ENCODE measurements around the gene MYH13.

MYH13 gene

GRCh38 chr17:10317543-10317834, 55.3 kb downstream of the MYH13 start:
- H3K9me3 ChIP-seq (ENCODE audit: low read length), result no peaks in the 10 kb centered on the region
- no peaks in the 10 kb centered on the region for H3K4me1 ChIP-seq (ENCODE audit: insufficient read depth, low read length)
- H3K9ac ChIP-seq (ENCODE audit: low read length), result no peak overlapping the region
- H3K4me3 ChIP-seq (ENCODE audit: low read depth in 1 of 2, low read length in 2 of 2), result no peak overlapping the region
- no peak overlapping the region for H3K27ac ChIP-seq (ENCODE audit: low read depth, low read length)
- no peaks in the 10 kb centered on the region for H3K27me3 ChIP-seq (ENCODE audit: control insufficient read depth in 1 of 2, insufficient read depth in 2 of 2, low read length in 2 of 2)
- no peaks in the 10 kb centered on the region for H3K36me3 ChIP-seq (ENCODE audit: insufficient read depth, low read length)

- Histone ChIP-seq H3K27ac (ENCODE audit: low read depth, low read length) (no peak overlapping the region), H3K27me3 (ENCODE audit: control insufficient read depth in 1 of 2, insufficient read depth in 2 of 2, low read length in 2 of 2) (no peaks in the 10 kb centered on the region), H3K9me3 (ENCODE audit: low read length) (no peaks in the 10 kb centered on the region), H3K4me1 (ENCODE audit: insufficient read depth, low read length) (no peaks in the 10 kb centered on the region), H3K36me3 (ENCODE audit: insufficient read depth, low read length) (no peaks in the 10 kb centered on the region), H3K9ac (ENCODE audit: low read length) (no peak overlapping the region), H3K4me3 (ENCODE audit: low read depth in 1 of 2, low read length in 2 of 2) (no peak overlapping the region)
These were observed 55.8 kb downstream of the MYH13 start for GRCh38 chr17:10316801-10317542.

GRCh38 chr17:10314329-10314728, 58.5 kb downstream of the MYH13 start:
- no peaks in the 10 kb centered on the region for H3K36me3 ChIP-seq (ENCODE audit: insufficient read depth, low read length)
- no peaks in the 10 kb centered on the region for H3K4me1 ChIP-seq (ENCODE audit: insufficient read depth, low read length)
- H3K27me3 ChIP-seq (ENCODE audit: control insufficient read depth in 1 of 2, insufficient read depth in 2 of 2, low read length in 2 of 2), result no peaks in the 10 kb centered on the region
- no peak overlapping the region for H3K27ac ChIP-seq (ENCODE audit: low read depth, low read length)
- H3K4me3 ChIP-seq (ENCODE audit: low read depth in 1 of 2, low read length in 2 of 2), result no peak overlapping the region
- H3K9ac ChIP-seq (ENCODE audit: low read length), result no peak overlapping the region
- H3K9me3 ChIP-seq (ENCODE audit: low read length), result no peaks in the 10 kb centered on the region

GRCh38 chr17:10313037-10313672, 59.7 kb downstream of the MYH13 start:
- no peaks in the 10 kb centered on the region for H3K27me3 ChIP-seq (ENCODE audit: control insufficient read depth in 1 of 2, insufficient read depth in 2 of 2, low read length in 2 of 2)
- H3K9me3 ChIP-seq (ENCODE audit: low read length), result no peaks in the 10 kb centered on the region
- no peak overlapping the region for H3K27ac ChIP-seq (ENCODE audit: low read depth, low read length)
- no peak overlapping the region for H3K4me3 ChIP-seq (ENCODE audit: low read depth in 1 of 2, low read length in 2 of 2)
- H3K9ac ChIP-seq (ENCODE audit: low read length), result no peak overlapping the region
- H3K4me1 ChIP-seq (ENCODE audit: insufficient read depth, low read length), result no peaks in the 10 kb centered on the region
- no peaks in the 10 kb centered on the region for H3K36me3 ChIP-seq (ENCODE audit: insufficient read depth, low read length)

- Histone ChIP-seq H3K9me3 (ENCODE audit: low read length) (no peaks in the 10 kb centered on the region), H3K36me3 (ENCODE audit: insufficient read depth, low read length) (no peaks in the 10 kb centered on the region), H3K27me3 (ENCODE audit: control insufficient read depth in 1 of 2, insufficient read depth in 2 of 2, low read length in 2 of 2) (no peaks in the 10 kb centered on the region), H3K4me3 (ENCODE audit: low read depth in 1 of 2, low read length in 2 of 2) (no peak overlapping the region), H3K27ac (ENCODE audit: low read depth, low read length) (no peak overlapping the region), H3K9ac (ENCODE audit: low read length) (no peak overlapping the region), H3K4me1 (ENCODE audit: insufficient read depth, low read length) (no peaks in the 10 kb centered on the region)
These were observed 61.7 kb downstream of the MYH13 start for GRCh38 chr17:10311131-10311530.

GRCh38 chr17:10309003-10309974, 63.5 kb downstream of the MYH13 start:
- Histone ChIP-seq H3K27me3 (ENCODE audit: control insufficient read depth in 1 of 2, insufficient read depth in 2 of 2, low read length in 2 of 2) (no peaks in the 10 kb centered on the region), H3K9me3 (ENCODE audit: low read length) (no peaks in the 10 kb centered on the region), H3K4me1 (ENCODE audit: insufficient read depth, low read length) (no peaks in the 10 kb centered on the region), H3K4me3 (ENCODE audit: low read depth in 1 of 2, low read length in 2 of 2) (no peak overlapping the region), H3K9ac (ENCODE audit: low read length) (no peak overlapping the region), H3K27ac (ENCODE audit: low read depth, low read length) (no peak overlapping the region), H3K36me3 (ENCODE audit: insufficient read depth, low read length) (no peaks in the 10 kb centered on the region)

- no peaks in the 10 kb centered on the region for H3K4me1 ChIP-seq (ENCODE audit: insufficient read depth, low read length)
- no peak overlapping the region for H3K9ac ChIP-seq (ENCODE audit: low read length)
- H3K36me3 ChIP-seq (ENCODE audit: insufficient read depth, low read length), result no peaks in the 10 kb centered on the region
- no peaks in the 10 kb centered on the region for H3K27me3 ChIP-seq (ENCODE audit: control insufficient read depth in 1 of 2, insufficient read depth in 2 of 2, low read length in 2 of 2)
- H3K4me3 ChIP-seq (ENCODE audit: low read depth in 1 of 2, low read length in 2 of 2), result no peak overlapping the region
- no peaks in the 10 kb centered on the region for H3K9me3 ChIP-seq (ENCODE audit: low read length)
- H3K27ac ChIP-seq (ENCODE audit: low read depth, low read length), result no peak overlapping the region
These were observed 66.2 kb downstream of the MYH13 start for GRCh38 chr17:10306585-10306984.

- Histone ChIP-seq H3K27me3 (ENCODE audit: control insufficient read depth in 1 of 2, insufficient read depth in 2 of 2, low read length in 2 of 2) (no peaks in the 10 kb centered on the region), H3K9me3 (ENCODE audit: low read length) (no peaks in the 10 kb centered on the region), H3K4me3 (ENCODE audit: low read depth in 1 of 2, low read length in 2 of 2) (no peak overlapping the region), H3K27ac (ENCODE audit: low read depth, low read length) (no peak overlapping the region), H3K36me3 (ENCODE audit: insufficient read depth, low read length) (no peaks in the 10 kb centered on the region), H3K9ac (ENCODE audit: low read length) (no peak overlapping the region), H3K4me1 (ENCODE audit: insufficient read depth, low read length) (no peaks in the 10 kb centered on the region)
These were observed 67.4 kb downstream of the MYH13 start for GRCh38 chr17:10305398-10305797.

GRCh38 chr17:10304758-10305300, 68.0 kb downstream of the MYH13 start:
- H3K4me1 ChIP-seq (ENCODE audit: insufficient read depth, low read length), result no peaks in the 10 kb centered on the region
- no peaks in the 10 kb centered on the region for H3K36me3 ChIP-seq (ENCODE audit: insufficient read depth, low read length)
- H3K9me3 ChIP-seq (ENCODE audit: low read length), result no peaks in the 10 kb centered on the region
- no peak overlapping the region for H3K9ac ChIP-seq (ENCODE audit: low read length)
- H3K27me3 ChIP-seq (ENCODE audit: control insufficient read depth in 1 of 2, insufficient read depth in 2 of 2, low read length in 2 of 2), result no peaks in the 10 kb centered on the region
- no peak overlapping the region for H3K4me3 ChIP-seq (ENCODE audit: low read depth in 1 of 2, low read length in 2 of 2)
- no peak overlapping the region for H3K27ac ChIP-seq (ENCODE audit: low read depth, low read length)

GRCh38 chr17:10297691-10298090, 75.1 kb downstream of the MYH13 start:
- H3K9me3 ChIP-seq (ENCODE audit: low read length), result no peaks in the 10 kb centered on the region
- H3K9ac ChIP-seq (ENCODE audit: low read length), result no peak overlapping the region
- H3K4me3 ChIP-seq (ENCODE audit: low read depth in 1 of 2, low read length in 2 of 2), result no peak overlapping the region
- H3K27ac ChIP-seq (ENCODE audit: low read depth, low read length), result no peak overlapping the region
- H3K4me1 ChIP-seq (ENCODE audit: insufficient read depth, low read length), result no peaks in the 10 kb centered on the region
- H3K36me3 ChIP-seq (ENCODE audit: insufficient read depth, low read length), result no peaks in the 10 kb centered on the region
- H3K27me3 ChIP-seq (ENCODE audit: control insufficient read depth in 1 of 2, insufficient read depth in 2 of 2, low read length in 2 of 2), result no peaks in the 10 kb centered on the region

GRCh38 chr17:10295728-10296343, 77.0 kb downstream of the MYH13 start:
- H3K27ac ChIP-seq (ENCODE audit: low read depth, low read length), result no peak overlapping the region
- no peaks in the 10 kb centered on the region for H3K36me3 ChIP-seq (ENCODE audit: insufficient read depth, low read length)
- H3K9ac ChIP-seq (ENCODE audit: low read length), result no peak overlapping the region
- H3K27me3 ChIP-seq (ENCODE audit: control insufficient read depth in 1 of 2, insufficient read depth in 2 of 2, low read length in 2 of 2), result no peaks in the 10 kb centered on the region
- no peak overlapping the region for H3K4me3 ChIP-seq (ENCODE audit: low read depth in 1 of 2, low read length in 2 of 2)
- H3K4me1 ChIP-seq (ENCODE audit: insufficient read depth, low read length), result no peaks in the 10 kb centered on the region
- H3K9me3 ChIP-seq (ENCODE audit: low read length), result no peaks in the 10 kb centered on the region
